Measurements from ENCODE around the gene SLX1A.
"Not testable (repeated sequence)": the region's sequence is repeated elsewhere in the genome, so short reads cannot be mapped to it uniquely, and the experiment has no call there.

SLX1A gene

DNA sequence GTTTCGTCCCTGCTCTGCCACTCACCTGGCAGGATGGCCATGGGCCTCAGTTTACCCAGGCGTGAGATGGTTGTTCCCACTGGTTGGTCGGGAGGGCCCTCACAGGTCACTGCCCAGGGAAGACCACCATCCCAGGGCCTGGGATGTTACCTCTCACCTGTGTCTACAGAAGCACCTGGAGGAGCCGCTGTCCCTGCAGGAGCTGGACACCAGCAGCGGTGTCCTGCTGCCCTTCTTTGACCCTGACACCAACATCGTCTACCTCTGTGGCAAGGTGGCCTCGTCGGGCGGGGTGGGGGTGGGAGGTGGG, 6.2 kb upstream of the SLX1A start:
- no peak for DNase-seq (ENCODE audit: low read depth, low spot score)
- POLR2A ChIA-PET = interaction anchor here (0.6 kb wide), 1 partner anchor 371 kb away, joined by 3 read pairs; the partner anchor contains the start of gene ZNF764

DNA sequence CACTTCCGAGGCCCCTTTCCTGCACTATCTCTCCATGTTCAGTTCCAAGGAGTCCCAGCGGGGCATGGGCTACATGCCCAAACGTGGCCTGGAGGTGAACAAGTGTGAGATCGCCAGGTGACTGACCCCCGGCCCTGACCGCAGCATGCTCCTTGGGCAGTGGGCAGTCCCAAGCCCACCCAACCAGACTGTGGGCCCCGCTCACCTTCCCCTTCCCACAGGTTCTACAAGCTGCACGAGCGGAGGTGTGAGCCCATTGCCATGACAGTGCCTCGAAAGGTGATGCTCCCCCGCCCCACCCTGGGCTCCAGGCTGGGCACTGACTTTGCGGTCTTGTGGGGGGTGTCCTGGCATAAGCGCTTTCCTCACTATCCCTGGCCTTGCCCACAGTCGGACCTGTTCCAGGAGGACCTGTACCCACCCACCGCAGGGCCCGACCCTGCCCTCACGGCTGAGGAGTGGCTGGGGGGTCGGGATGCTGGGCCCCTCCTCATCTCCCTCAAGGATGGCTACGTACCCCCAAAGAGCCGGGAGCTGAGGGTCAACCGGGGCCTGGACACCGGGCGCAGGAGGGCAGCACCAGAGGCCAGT, 5.6 kb upstream of the SLX1A start:
- ChIA-PET CTCF (interaction anchor here (0.8 to 1.4 kb wide), 3 partner anchors 9 to 221 kb away, joined by 3 to 4 read pairs (median 4); no protein-coding TSS in a partner anchor), POLR2A (interaction anchor here (0.6 kb wide), 1 partner anchor 370 kb away, joined by 3 read pairs; the partner anchor contains the start of gene ZNF764)
- no peak for DNase-seq (ENCODE audit: low read depth, low spot score)

More for the DNA sequence above, 6.2 kb upstream of the SLX1A start:
- TF ChIP-seq, protein P1, sequence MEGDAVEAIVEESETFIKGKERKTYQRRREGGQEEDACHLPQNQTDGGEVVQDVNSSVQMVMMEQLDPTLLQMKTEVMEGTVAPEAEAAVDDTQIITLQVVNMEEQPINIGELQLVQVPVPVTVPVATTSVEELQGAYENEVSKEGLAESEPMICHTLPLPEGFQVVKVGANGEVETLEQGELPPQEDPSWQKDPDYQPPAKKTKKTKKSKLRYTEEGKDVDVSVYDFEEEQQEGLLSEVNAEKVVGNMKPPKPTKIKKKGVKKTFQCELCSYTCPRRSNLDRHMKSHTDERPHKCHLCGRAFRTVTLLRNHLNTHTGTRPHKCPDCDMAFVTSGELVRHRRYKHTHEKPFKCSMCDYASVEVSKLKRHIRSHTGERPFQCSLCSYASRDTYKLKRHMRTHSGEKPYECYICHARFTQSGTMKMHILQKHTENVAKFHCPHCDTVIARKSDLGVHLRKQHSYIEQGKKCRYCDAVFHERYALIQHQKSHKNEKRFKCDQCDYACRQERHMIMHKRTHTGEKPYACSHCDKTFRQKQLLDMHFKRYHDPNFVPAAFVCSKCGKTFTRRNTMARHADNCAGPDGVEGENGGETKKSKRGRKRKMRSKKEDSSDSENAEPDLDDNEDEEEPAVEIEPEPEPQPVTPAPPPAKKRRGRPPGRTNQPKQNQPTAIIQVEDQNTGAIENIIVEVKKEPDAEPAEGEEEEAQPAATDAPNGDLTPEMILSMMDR (IDR thresholded peaks at IDR 0.05; ENCODE audit: insufficient read depth, low read length, missing control alignments) = no peak
- CTCF ChIA-PET = interaction anchor here (0.8 to 1.4 kb wide), 3 partner anchors 9 to 222 kb away, joined by 3 to 4 read pairs (median 4); no protein-coding TSS in a partner anchor
- H3K4me3 ChIP-seq (ENCODE audit: low read depth, low read length) = no peak overlapping the region

DNA sequence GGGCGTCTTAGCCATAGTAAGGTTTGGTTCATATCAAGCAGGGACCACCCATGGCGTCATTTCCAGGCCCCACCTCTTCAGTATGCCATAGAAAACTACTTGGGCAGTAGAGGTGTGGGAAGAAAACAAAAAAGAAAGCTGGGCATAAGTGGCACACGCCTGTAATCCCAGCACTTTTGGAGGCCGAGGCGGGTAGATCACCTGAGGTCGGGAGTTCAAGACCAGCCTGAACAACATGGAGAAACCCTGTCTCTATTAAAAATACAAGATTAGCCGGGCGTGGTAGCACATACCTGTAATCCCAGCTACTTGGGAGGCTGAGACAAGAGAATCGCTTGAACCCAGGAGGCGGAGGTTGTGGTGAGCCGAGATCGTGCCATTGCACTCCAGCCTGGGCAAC, 2.5 kb upstream of the SLX1A start:
- POLR2A ChIA-PET; H3K4me3 ChIP-seq (ENCODE audit: low read depth, low read length); DNase-seq (ENCODE audit: low read depth, low spot score); CTCF ChIA-PET: not testable (repeated sequence)

More for the DNA sequence above, 5.6 kb upstream of the SLX1A start:
- TF ChIP-seq, protein P1 (IDR thresholded peaks at IDR 0.05; ENCODE audit: insufficient read depth, low read length, missing control alignments) = no peak
- H3K4me3 ChIP-seq (ENCODE audit: low read depth, low read length) = no peak overlapping the region

DNA sequence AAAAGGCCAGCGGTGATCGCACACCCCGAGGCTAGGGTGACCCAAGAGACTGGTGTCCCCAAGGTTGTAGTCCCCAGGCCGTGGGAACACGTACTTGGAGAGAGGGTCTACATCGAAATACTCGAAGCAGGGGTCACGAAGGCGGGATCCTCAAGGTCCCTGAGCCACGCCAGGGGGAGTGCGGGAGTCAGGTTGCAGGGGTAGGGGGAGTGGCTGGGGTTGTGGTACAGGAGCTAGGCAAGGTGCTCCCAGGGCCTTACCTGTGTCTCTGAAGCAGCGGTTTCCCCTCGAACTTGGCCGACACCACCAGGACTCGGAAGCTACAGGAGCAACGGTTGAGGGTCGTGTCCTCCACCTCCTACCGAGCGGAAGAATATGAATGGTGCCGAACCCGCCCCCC, 577 bp upstream of the SLX1A start:
- DNase-seq (ENCODE audit: low read depth, low spot score); CTCF ChIA-PET; H3K4me3 ChIP-seq (ENCODE audit: low read depth, low read length); POLR2A ChIA-PET: not testable (repeated sequence)

DNA sequence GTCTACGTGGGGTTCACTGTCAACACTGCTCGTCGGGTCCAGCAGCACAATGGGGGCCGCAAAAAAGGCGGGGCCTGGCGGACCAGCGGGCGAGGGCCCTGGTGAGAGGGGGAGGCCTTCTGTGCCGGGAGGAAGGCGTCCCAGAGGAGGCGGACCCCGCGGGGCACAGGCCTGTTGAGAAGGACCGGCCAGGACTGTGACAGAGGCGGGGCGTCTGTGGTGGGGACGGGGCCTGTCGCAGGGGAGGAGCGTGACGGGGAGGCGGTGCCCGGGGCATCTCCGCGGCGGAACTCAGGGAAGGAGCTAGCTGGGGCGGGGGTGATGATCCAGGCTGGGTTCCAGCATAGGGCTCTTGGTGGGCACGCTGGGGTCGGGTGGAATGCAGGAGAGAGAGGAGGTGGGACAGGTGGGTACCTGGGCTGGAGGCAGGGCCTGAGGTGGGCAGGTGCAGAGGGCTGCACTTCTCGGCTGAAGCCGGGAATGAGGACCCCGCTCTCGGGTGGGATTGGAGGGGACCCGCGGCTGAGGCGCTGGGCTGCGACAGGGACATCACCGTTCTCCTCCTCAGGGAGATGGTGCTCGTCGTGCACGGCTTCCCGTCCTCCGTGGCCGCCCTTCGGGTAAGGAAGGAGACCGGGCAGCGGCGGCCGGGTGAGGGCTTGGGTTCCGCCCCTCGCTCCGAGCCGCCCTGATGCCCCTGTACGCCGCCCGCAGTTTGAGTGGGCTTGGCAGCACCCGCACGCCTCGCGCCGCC, 674 bp downstream of the SLX1A start:
- CTCF ChIA-PET; DNase-seq (ENCODE audit: low read depth, low spot score); POLR2A ChIA-PET: not testable (repeated sequence)
- peak overlapping the region; percentile 56 for H3K4me3 ChIP-seq (ENCODE audit: low read depth, low read length)

DNA sequence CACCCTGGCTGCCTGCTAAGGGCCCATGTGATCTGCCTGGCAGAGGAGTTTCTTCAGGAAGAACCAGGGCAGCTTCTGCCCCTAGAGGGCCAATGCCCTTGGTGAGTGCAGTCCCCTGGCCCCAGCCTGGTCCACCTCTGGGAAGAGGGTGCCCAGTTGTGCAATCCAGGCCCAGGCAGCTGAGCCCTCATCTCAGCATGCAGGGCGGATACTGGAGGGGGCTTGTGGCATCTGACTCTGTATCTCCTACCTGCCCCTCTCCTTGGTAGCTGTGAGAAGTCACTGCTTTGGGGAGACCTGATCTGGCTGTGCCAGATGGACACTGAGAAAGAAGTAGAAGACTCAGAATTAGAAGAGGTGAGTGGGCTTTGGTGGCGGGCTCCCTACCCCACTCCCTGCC, 3.3 kb downstream of the SLX1A start:
- POLR2A ChIA-PET, CTCF ChIA-PET: not testable (repeated sequence)

DNA sequence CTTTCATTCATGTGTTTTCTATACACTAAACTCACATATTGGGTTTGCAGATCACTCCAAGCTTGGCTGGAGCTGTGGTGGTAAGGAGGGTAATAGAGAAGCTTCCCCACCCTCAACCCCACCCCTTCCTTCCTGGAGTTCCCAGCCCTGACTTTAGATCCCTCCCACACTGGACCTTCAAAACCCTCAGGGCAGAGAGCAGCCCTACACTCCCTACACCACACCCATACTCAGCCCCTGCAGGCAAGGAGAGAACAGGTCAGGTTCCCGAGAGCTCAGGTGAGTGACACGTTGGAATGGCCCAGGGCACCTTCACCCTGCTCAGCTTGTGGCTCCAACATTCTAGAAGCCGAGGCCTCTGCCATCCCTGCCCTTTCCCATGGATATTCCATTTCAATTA, 5.4 kb downstream of the SLX1A start, which contains the start of gene SULT1A3:
Gene SULT1A3, plus strand, starts transcription at position 207 of the 400 bp plus-strand sequence. CDS start 1,474 bp downstream, outside the sequence.
- H3K4me3 ChIP-seq (ENCODE audit: low read depth, low read length); CTCF ChIA-PET; POLR2A ChIA-PET; DNase-seq (ENCODE audit: low read depth, low spot score): not testable (repeated sequence)

More for the DNA sequence above, 3.3 kb downstream of the SLX1A start:
- DNase-seq (ENCODE audit: low read depth, low spot score); H3K4me3 ChIP-seq (ENCODE audit: low read depth, low read length): not testable (repeated sequence)

DNA sequence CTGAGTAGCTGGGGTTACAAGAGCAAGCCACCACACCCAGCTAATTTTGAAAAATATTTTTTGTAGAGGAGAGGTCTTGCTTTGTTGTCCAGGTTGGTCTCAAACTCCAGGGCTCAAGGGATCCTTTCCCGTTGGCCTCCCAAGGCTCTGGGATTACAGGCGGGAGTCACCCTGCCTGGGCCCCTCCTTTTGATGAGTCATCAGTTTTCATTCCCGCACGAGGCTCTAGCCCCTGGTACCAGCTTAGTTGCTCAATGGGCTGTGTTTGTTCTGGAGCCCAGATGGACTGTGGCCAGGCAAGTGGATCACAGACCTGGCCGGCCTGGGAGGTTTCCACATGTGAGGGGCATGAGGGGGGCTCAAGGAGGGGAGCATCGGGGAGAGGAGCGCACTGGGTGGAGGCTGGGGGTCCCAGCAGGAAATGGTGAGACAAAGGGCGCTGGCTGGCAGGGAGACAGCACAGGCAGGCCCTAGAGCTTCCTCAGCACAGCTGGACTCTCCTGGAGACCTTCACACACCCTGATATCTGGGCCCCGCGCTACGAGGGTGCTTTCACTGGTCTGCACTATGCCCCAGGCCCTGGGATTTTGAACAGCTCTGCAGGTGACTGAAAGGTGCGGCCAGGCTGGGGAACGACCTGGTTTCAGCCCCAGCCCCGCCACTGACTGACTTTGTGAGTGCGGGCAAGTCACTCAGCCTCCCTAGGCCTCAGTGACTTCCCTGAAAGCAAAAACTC, 6.1 kb downstream of the SLX1A start:
- H3K4me3 ChIP-seq (ENCODE audit: low read depth, low read length); DNase-seq (ENCODE audit: low read depth, low spot score); CTCF ChIA-PET; POLR2A ChIA-PET: not testable (repeated sequence)

DNA sequence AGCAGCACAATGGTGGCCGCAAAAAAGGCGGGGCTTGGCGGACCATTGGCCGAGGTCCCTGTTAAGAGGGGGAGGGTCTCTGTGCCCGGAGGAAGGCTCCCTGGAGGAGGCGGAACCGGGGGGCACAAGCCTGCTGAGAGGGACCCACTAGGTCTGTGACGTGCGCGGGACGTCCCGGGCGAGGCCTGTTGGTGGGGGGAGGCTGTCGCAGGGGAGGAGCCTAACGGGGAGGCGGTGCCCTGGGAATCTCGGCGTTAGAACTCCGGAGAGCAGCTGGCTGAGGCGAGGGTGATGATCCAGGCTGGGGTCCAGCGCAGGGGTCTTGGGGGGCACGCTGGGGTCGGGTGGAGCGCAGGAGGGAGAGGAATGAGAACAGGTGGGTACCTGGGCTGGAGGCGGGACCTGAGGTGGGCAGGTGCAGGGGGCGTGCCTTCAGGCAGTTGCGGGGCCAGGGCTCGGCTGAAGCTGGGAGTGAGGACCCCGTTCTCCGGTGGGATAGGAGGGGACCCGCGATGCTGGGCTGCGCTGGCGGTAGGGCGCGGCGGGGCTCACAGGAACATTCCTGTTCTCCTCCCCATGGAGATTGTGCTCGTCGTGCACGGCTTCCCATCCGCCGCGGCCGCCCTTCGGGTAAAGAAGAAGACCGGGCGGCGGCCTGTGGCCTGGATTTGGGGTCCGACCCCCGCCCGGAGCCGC, 12.0 kb downstream of the SLX1A start:
- CTCF ChIA-PET; POLR2A ChIA-PET; DNase-seq (ENCODE audit: low read depth, low spot score): not testable (repeated sequence)
- peak overlapping the region; percentile 43 for H3K4me3 ChIP-seq (ENCODE audit: low read depth, low read length)

DNA sequence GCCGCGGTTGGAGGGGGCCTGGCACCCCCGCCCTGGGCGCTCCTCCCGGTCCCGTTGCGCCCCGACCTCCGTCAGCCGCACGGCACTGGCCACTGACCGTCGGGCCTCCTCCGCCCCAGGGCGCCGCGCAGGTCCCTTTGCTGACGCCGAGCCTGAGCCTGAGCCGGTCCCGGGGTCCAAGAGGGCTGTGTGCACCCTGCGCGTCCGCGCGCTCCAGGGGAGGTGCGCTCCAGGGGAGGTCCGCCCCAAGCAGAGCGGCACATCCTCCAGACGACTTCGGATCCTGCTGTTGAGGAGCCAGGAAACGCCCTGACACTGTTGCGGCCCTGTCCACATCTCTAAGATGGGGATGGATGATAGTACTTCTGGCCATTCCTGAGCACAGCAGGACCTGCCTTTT, 12.6 kb downstream of the SLX1A start:
- POLR2A ChIA-PET; DNase-seq (ENCODE audit: low read depth, low spot score); H3K4me3 ChIP-seq (ENCODE audit: low read depth, low read length); CTCF ChIA-PET: not testable (repeated sequence)

DNA sequence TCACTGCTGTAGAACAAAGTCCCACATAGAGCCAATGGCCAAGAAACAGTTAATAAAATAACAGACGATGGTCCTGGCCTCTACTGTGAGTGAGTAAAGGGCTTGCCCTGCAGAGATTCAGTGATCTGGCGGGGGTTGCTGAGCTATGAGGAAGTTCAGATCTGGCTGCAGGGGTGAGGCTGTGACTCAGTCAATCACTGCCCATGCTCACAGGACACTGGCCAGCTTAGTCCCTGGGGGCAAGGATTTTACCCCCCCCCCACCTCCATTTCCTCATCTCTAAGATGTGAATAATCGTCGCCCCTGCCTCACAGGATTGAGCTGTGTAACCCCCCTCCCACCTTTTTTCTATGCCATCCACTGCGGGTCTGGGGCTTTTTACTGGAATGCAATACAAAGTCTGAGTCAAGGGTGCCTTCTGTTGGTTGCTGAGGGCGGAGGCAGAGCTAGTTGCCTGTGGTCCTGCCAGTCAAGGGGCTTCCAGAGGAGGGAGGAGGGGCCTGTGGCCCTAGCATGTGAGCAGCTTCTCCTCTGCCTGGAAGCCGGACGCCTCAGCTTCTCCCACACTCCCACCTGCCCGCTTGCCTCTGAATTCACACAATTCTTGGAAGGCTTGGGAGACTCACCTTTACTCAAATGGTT, 13.5 kb downstream of the SLX1A start:
- CTCF ChIA-PET; DNase-seq (ENCODE audit: low read depth, low spot score); H3K4me3 ChIP-seq (ENCODE audit: low read depth, low read length); POLR2A ChIA-PET: not testable (repeated sequence)

DNA sequence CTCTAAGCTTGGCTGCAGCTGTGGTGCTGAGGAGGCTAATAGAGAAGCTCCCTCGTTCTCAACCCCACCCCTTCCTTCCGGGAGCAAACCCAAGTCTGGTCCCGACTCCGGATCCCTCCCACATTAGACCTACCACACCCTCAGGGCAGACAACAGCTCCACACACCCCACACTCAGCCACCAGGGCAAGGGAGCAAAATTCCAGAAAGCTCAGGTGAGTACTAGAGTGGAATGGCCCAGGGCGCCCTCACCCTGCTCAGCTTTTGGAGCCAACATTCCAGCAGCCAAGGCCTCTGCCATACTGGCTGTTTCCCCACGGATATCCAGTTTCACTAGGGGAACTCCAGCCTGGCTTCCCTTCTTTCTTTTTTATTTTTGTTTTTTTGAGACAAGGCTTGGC, 15.4 kb downstream of the SLX1A start:
- DNase-seq (ENCODE audit: low read depth, low spot score); CTCF ChIA-PET; H3K4me3 ChIP-seq (ENCODE audit: low read depth, low read length); POLR2A ChIA-PET: not testable (repeated sequence)

DNA sequence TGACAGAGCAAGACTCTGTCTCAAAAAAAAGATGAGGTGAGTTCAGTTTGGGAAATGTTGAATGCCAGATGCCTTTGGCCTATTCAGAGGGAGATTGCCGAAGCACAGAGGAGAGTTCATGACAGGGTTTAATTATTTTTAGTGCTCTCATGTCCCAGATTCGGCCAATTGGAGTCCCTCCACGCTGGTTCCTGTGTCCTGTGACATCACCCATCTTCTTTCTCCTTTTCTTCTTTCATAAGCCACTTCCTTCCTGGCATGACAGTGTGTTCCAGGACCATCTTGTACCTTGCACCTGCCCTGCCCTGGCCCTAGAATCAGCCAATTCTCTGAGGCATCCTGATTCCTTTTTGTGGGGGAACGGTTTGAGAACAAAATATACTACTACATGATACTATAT, 17.7 kb downstream of the SLX1A start:
- POLR2A ChIA-PET; CTCF ChIA-PET; DNase-seq (ENCODE audit: low read depth, low spot score); H3K4me3 ChIP-seq (ENCODE audit: low read depth, low read length): not testable (repeated sequence)
